HG02678 (cell line): ENCODE measurements around the gene MAST4.

Experiments used
- ATAC-seq: cut with Tn5 transposase; IDR thresholded peaks from one replicate; pipeline ENCODE4 v1.9.1; 2021; ENCODE audit warnings: mild to moderate bottlenecking, moderate library complexity; ENCODE audit not compliant: unreplicated experiment

The MAST4 gene

DNA sequence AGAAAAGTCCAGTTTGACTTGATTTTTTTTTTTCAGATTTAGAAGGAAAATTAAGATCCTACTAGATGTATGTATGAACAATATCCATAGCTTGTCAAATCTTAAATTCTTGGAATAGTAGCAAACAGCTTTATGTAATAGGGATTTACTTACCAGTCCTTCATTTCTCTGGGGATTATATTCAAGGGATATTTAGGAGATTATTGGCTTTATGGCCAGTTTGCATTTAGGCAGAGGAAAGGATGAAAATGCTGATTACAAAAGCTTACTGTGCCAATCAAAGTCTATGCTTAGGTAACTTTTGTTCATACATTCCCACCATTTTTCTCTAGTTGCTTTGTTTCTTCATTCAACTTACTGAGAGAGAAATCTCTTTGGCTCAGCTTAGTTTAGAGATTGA lies 47.9 kb downstream of the MAST4 start:
- ATAC-seq: no peak

GRCh38 chr5:66645039-66645438 lies 48.8 kb downstream of the MAST4 start:
- ATAC-seq: no peak

DNA sequence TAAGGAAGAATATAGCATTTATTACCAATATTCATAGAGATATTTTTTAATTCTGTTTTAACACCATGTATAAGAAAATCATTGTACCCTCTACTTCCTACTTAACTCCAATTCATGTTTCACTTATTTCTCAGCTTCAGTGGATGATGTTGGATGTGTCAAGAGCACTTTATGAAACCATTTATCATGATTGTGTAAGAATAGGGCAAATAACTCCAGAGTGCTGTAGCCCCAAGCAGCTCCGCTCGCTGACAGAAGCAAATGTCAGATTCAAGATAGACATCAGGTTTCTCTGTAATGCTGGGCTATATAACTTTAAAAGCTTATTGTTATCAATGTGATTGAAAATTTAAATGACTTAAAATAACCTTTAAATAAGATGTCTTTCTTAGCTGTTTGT lies 50.4 kb downstream of the MAST4 start:
- no peak for ATAC-seq

GRCh38 chr5:66647146-66647856 lies 51.1 kb downstream of the MAST4 start:
- no peak for ATAC-seq

GRCh38 chr5:66652818-66653217 lies 56.6 kb downstream of the MAST4 start:
- no peak for ATAC-seq

- ATAC-seq: no peak
Measured at GRCh38 chr5:66653325-66653724, 57.1 kb downstream of the MAST4 start.

- ATAC-seq: no peak
Measured at GRCh38 chr5:66655395-66656324, 59.5 kb downstream of the MAST4 start.

DNA sequence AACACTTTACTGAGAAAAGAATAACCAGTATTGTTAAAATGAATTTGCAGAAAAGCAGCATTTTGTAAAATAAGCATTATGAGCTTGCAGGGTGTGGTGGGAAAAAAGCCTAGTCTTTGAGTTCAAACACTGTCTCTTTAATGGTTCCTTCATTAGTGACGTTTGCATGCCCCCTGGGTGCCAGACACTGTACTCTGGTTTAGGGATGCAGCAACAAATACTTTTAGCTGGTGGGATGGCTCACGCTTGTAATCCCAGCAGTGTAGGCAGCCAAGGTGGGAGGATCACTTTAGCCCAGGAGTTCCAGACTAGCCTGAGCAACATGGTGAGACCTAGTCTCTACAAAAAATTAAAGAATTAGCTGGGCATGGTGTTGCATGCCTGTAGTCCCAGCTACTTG lies 62.3 kb downstream of the MAST4 start:
- no peak for ATAC-seq

DNA sequence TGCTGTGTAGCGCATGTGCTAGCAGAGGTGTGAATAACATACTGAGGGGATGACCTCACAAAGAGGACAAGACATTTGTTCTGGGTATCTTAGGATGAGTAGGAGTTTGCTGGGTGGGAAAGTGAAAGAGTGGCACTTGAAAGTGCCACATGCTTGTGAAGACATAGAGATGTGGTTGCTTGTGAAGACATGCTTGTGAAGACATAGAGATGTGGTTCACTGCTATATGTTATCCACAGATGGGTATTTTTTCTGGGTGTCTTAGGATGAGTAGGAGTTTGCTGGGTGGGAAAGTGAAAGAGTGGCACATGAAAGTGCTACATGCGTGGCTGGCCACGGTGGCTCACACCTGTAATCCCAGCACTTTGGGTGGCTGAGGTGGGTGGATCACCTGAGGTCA lies 63.6 kb downstream of the MAST4 start:
- ATAC-seq: no peak

GRCh38 chr5:66660396-66660795 lies 64.2 kb downstream of the MAST4 start:
- ATAC-seq: no peak

- no peak for ATAC-seq
Measured at GRCh38 chr5:66661149-66661548, 65.0 kb downstream of the MAST4 start.

GRCh38 chr5:66666778-66667177 lies 70.6 kb downstream of the MAST4 start:
- no peak for ATAC-seq

DNA sequence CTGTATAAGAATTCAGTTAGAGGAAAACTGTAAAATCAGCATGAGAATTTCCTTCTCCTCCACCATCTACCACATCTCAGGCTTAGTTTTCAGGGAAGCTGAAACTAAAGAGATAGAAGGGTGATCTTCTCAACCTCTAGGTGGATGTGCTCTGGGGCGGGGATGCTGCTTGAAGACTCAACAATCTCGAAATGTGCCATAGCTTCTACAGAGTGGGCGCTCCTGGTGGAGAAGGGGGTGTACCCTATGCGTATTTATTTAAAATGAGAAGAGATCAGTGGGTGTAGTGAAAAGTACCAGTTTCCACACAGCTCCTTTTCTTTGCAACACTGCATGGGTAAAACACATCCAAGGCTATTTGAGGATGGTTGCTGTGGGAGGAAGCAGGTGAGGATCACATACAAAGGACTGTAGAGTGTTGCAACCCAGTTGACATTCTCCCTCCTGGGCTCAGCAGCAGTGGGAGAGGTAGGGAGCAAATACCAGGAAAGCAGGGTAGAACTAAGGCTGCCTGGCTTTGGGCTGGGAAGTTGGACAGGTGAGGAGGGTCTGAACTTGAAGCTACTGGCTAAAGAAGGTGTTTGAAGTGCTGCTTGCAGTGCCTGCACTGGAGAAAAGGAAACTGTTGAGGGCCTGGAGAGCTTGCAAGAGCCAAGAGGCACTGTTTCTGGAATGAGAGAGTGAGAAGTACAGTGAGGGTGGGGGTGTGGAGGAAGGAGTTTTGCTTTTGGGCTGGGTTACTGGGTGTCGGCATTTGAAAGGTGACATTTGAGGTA lies 73.1 kb downstream of the MAST4 start:
- ATAC-seq: no peak

- ATAC-seq: no peak
Measured at GRCh38 chr5:66669862-66670195, 73.6 kb downstream of the MAST4 start.

GRCh38 chr5:66671305-66671704 lies 75.1 kb downstream of the MAST4 start:
- no peak for ATAC-seq

DNA sequence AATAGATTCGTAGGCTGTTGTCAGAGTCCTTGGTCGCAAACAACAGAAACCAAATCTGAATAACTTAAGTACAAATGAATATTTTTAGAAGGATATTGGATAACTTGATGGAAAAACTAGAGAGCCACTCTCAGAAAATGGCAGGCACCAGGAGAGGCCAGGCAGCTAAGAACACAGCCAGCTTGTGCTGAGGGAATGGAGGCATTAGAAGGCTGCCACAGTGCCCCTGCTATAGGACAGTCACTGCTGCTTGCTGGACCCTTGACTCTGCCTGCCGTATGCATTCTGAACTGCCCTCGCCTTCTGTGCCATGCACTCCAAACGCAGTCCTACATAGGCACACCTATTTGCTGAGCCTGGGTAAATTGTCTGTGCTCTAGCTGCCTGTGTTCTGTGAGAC lies 78.6 kb downstream of the MAST4 start:
- no peak for ATAC-seq

DNA sequence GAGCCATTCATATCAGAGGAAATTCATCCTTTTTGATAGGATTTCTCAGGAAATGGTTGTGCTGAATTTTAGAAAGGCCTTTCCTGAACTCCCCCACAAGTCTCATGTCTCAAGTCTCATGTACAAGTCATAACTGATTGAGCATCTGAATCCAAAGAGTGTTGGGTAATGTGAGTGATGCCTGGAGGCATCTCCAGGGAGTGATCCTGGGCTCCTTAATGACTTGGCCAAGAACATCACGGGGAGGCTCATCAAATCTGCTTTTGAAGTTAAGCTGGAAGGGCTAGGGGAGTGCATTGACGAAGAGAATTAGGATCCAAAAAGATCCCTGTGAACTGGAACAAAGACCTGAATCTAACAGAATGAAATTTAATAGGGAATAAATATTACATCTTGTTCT lies 79.2 kb downstream of the MAST4 start:
- ATAC-seq: no peak

- no peak for ATAC-seq
Measured at GRCh38 chr5:66680221-66680620, 84.0 kb downstream of the MAST4 start.

GRCh38 chr5:66680804-66681203 lies 84.6 kb downstream of the MAST4 start:
- ATAC-seq: no peak

DNA sequence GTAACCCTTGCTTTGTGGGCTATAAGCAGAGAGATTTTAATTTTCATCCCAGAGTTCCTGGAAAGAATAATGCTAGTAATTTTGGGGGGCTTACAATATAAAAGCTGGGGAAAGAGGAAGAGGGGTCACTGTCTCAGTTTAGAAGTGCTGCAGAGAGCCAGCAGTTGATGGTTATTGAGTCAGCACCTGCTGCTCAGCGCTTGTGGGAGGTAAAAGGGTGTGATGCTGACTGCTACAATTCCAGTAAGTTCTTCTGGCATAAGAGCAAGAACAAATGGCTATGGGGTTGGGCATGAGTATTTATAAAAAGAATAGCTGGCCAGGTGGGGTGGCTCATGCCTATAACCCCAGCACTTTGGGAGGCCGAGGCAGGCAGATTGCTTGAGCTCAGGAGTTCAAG lies 88.5 kb downstream of the MAST4 start:
- no peak for ATAC-seq

- ATAC-seq: no peak
Measured at GRCh38 chr5:66689522-66690220, 93.5 kb downstream of the MAST4 start.
